GM18511 (cell line): ENCODE data around the gene NUP133.
A peak's percentile ranks its signal among the peaks of the same experiment; 100 is the strongest.
"Not testable (repeated sequence)": the region's sequence is repeated elsewhere in the genome, so short reads cannot be mapped to it uniquely, and the experiment has no call there.

Experiments
- ATAC-seq: cut with Tn5 transposase; IDR thresholded peaks from one replicate; pipeline ENCODE4 v1.9.1; 2021; ENCODE audit warnings: mild to moderate bottlenecking, moderate library complexity; ENCODE audit not compliant: unreplicated experiment

Gene NUP133

GRCh38 chr1:229507951-229508822, at the start of gene NUP133:
Gene NUP133, minus strand, starts transcription at chr1:229508341. Its CDS starts 92 bp downstream, at chr1:229508249.
- ATAC-seq: peak; percentile 94

- peak; percentile 25 for ATAC-seq
Measured at GRCh38 chr1:229557200-229557850, 49.2 kb upstream of the NUP133 start.

GRCh38 chr1:229554886-229555621, 46.9 kb upstream of the NUP133 start:
- no peak for ATAC-seq

GRCh38 chr1:229553621-229554130, 45.5 kb upstream of the NUP133 start:
- ATAC-seq: no peak

GRCh38 chr1:229552732-229553131, 44.6 kb upstream of the NUP133 start:
- ATAC-seq: no peak

GRCh38 chr1:229550812-229551567, 42.8 kb upstream of the NUP133 start:
- no peak for ATAC-seq

- no peak for ATAC-seq
Measured at GRCh38 chr1:229547542-229547941, 39.4 kb upstream of the NUP133 start.

- no peak for ATAC-seq
Measured at GRCh38 chr1:229544587-229544986, 36.4 kb upstream of the NUP133 start.

- ATAC-seq: no peak
Measured at GRCh38 chr1:229539863-229540506, 31.8 kb upstream of the NUP133 start.

GRCh38 chr1:229538945-229539344, 30.8 kb upstream of the NUP133 start:
- no peak for ATAC-seq

- ATAC-seq: no peak
Measured at GRCh38 chr1:229537894-229538293, 29.8 kb upstream of the NUP133 start.

GRCh38 chr1:229536982-229537381, 28.8 kb upstream of the NUP133 start:
- no peak for ATAC-seq

GRCh38 chr1:229535230-229535629, 27.1 kb upstream of the NUP133 start:
- ATAC-seq: no peak

GRCh38 chr1:229531326-229531725, 23.2 kb upstream of the NUP133 start:
- ATAC-seq: no peak

GRCh38 chr1:229529639-229530038, 21.5 kb upstream of the NUP133 start:
- ATAC-seq: no peak

- no peak for ATAC-seq
Measured at GRCh38 chr1:229526695-229527094, 18.6 kb upstream of the NUP133 start.

GRCh38 chr1:229523052-229523451, 14.9 kb upstream of the NUP133 start:
- ATAC-seq: no peak

- peak; percentile 72 for ATAC-seq
Measured at GRCh38 chr1:229514578-229515275, 6.6 kb upstream of the NUP133 start.

GRCh38 chr1:229511625-229512024, 3.5 kb upstream of the NUP133 start:
- not testable (repeated sequence) for ATAC-seq
